AG10803 (cell line): Measurements from ENCODE around the gene LSM7.

Source experiments
- DNase-seq: peaks from one replicate; pipeline ENCODE4 v3.0.0; 2010; ENCODE audit warnings: low read depth
- H3K4me3 ChIP-seq: 2 replicates; pipeline ENCODE4 v1.5.1; 2011; ENCODE audit warnings: mild to moderate bottlenecking, low read length, control low read depth
- CTCF ChIP-seq: conservative IDR thresholded peaks from 2 replicates; pipeline ENCODE4 v1.5.1; 2011; ENCODE audit warnings: mild to moderate bottlenecking, low read length, control low read depth, inconsistent platforms

LSM7 gene

GRCh38 chr19:2345076-2345475 is 16.7 kb upstream of the LSM7 start:
- DNase-seq = no peak
- TF ChIP-seq CTCF = no peak
- no peak overlapping the region for H3K4me3 ChIP-seq

- no peak for TF ChIP-seq CTCF
- DNase-seq = no peak
Measured at GRCh38 chr19:2344381-2344870, 16.0 kb upstream of the LSM7 start.

GRCh38 chr19:2343289-2343982 is 15.1 kb upstream of the LSM7 start:
- no peak for TF ChIP-seq CTCF
- DNase-seq = no peak
- no peak overlapping the region for H3K4me3 ChIP-seq

More at GRCh38 chr19:2344381-2344870, 16.0 kb upstream of the LSM7 start:
- no peak overlapping the region for H3K4me3 ChIP-seq

GRCh38 chr19:2342656-2343288 is 14.4 kb upstream of the LSM7 start:
- no peak for DNase-seq
- no peak for TF ChIP-seq CTCF
- H3K4me3 ChIP-seq = no peak overlapping the region

GRCh38 chr19:2341982-2342381 is 13.6 kb upstream of the LSM7 start:
- TF ChIP-seq CTCF = no peak
- no peak overlapping the region for H3K4me3 ChIP-seq
- no peak for DNase-seq

- DNase-seq = no peak
- no peak overlapping the region for H3K4me3 ChIP-seq
- TF ChIP-seq CTCF = no peak
Measured at GRCh38 chr19:2341244-2341751, 12.9 kb upstream of the LSM7 start.
